Activated CD4-positive, alpha-beta memory T cell treated with anti-CD3 and anti-CD28 coated beads for 36 hours (primary cell): ENCODE data around the gene PDLIM4. TPM values are rescaled to one million over a fixed set of nuclear protein-coding genes. Genes with fewer than 3 reads are reported as not detected.
A peak's percentile ranks its signal among the peaks of the same experiment; 100 is the strongest.

Experiments
- CTCF ChIA-PET: fragments of 350-600 bp; sonication (Branson Sonifier 250); formaldehyde crosslinking; loops from one replicate; lab custom pipeline; 2021; ENCODE audit warnings: antibody characterized with exemption, inconsistent platforms; lab: Charles Lee
- POLR2A ChIA-PET: fragments of 350-600 bp; sonication (Branson Sonifier 250); formaldehyde crosslinking; loops from one replicate; lab custom pipeline; 2021; ENCODE audit warnings: antibody characterized with exemption; lab: Charles Lee
- DNase-seq: peaks from one replicate; pipeline ENCODE4 v3.0.0-alpha.2; 2020
- H3K27ac Mint-ChIP-seq: one replicate; pipeline ENCODE4 v1.8.0; 2021; ENCODE audit warnings: mixed read lengths
- H3K27me3 Mint-ChIP-seq: one replicate; pipeline ENCODE4 v1.8.0; 2021; ENCODE audit warnings: mixed read lengths
- H3K36me3 Mint-ChIP-seq: one replicate; pipeline ENCODE4 v1.8.0; 2021; ENCODE audit warnings: mixed read lengths
- H3K4me1 Mint-ChIP-seq: one replicate; pipeline ENCODE4 v1.8.0; 2021; ENCODE audit warnings: low read depth, mixed read lengths
- H3K4me3 Mint-ChIP-seq: one replicate; pipeline ENCODE4 v1.8.0; 2021; ENCODE audit warnings: mild to moderate bottlenecking, mixed read lengths
- H3K9me3 Mint-ChIP-seq: one replicate; pipeline ENCODE4 v1.8.0; 2021; ENCODE audit warnings: mixed read lengths
- intact Hi-C: fragments of 100-400 bp; cut with micrococcal nuclease; formaldehyde crosslinking; loops from one replicate; pipeline ENCODE4 v1.15.1; 2023
- total RNA-seq, 2 experiments: library from RNA; stranded (reverse); gene quantifications; one replicate each; pipeline ENCODE4 v1.2.3, GENCODE V29; 2021

Gene PDLIM4
- total RNA-seq, 2 experiments from 2014 or later: not detected

GRCh38 chr5:132281856-132282614, 24.5 kb downstream of the PDLIM4 start:
- POLR2A ChIA-PET: no interaction called here
- intact Hi-C loops: no loop called here
- Mint-ChIP-seq H3K4me3 (no peak overlapping the region), H3K27ac (no peak overlapping the region), H3K9me3 (no peaks in the 10 kb centered on the region), H3K36me3 (no peaks in the 10 kb centered on the region), H3K27me3 (no peaks in the 10 kb centered on the region), H3K4me1 (no peaks in the 10 kb centered on the region)
- no peak for DNase-seq
- CTCF ChIA-PET: interaction anchor here (1.5 to 1.9 kb wide), 2 partner anchors 10 to 275 kb away, joined by 3 to 12 read pairs; no protein-coding TSS in a partner anchor

- Mint-ChIP-seq H3K27me3 (peaks cover 4% of the 10 kb centered on the region), H3K27ac (no peak overlapping the region), H3K36me3 (no peaks in the 10 kb centered on the region), H3K9me3 (no peaks in the 10 kb centered on the region), H3K4me1 (no peaks in the 10 kb centered on the region), H3K4me3 (no peak overlapping the region)
- POLR2A ChIA-PET: no interaction called here
- intact Hi-C loops: no loop called here
- DNase-seq: no peak
- CTCF ChIA-PET: no interaction called here
These were observed 26.0 kb downstream of the PDLIM4 start for GRCh38 chr5:132283423-132284043.

- H3K9me3 Mint-ChIP-seq: no peaks in the 10 kb centered on the region
- POLR2A ChIA-PET: no interaction called here
- H3K27me3 Mint-ChIP-seq: peaks cover 6% of the 10 kb centered on the region
- no peak overlapping the region for H3K4me3 Mint-ChIP-seq
- no peak overlapping the region for H3K27ac Mint-ChIP-seq
- H3K4me1 Mint-ChIP-seq: no peaks in the 10 kb centered on the region
- intact Hi-C loops: no loop called here
- CTCF ChIA-PET: interaction anchor here (0.9 to 1.1 kb wide), 2 partner anchors 16 to 51 kb away, joined by 3 read pairs; no protein-coding TSS in a partner anchor
- no peak for DNase-seq
- no peaks in the 10 kb centered on the region for H3K36me3 Mint-ChIP-seq
These were observed 31.6 kb downstream of the PDLIM4 start for GRCh38 chr5:132289097-132289496.

GRCh38 chr5:132291026-132291425, 33.5 kb downstream of the PDLIM4 start:
- Mint-ChIP-seq H3K9me3 (no peaks in the 10 kb centered on the region), H3K27me3 (peaks cover 9% of the 10 kb centered on the region), H3K4me3 (no peak overlapping the region), H3K27ac (no peak overlapping the region), H3K36me3 (peaks cover 3% of the 10 kb centered on the region), H3K4me1 (peaks cover 8% of the 10 kb centered on the region)
- no peak for DNase-seq
- ChIA-PET CTCF (interaction anchor here (0.8 to 1.0 kb wide), 2 partner anchors 53 to 210 kb away, joined by 3 read pairs; no protein-coding TSS in a partner anchor), POLR2A (no interaction called here)
- intact Hi-C loops: loop anchor here (10.0 kb wide), 2 partner anchors 656 to 764 kb away; partner anchors contain the start of genes HSPA4 and RAPGEF6

- Mint-ChIP-seq H3K4me1 (peaks cover 21% of the 10 kb centered on the region), H3K27ac (peak overlapping the region; percentile 82), H3K36me3 (peaks cover 3% of the 10 kb centered on the region), H3K27me3 (peaks cover 10% of the 10 kb centered on the region), H3K9me3 (no peaks in the 10 kb centered on the region), H3K4me3 (peak overlapping the region; percentile 90)
- intact Hi-C loops: loop anchor here (10.0 kb wide), 2 partner anchors 659 to 761 kb away; partner anchors contain the start of genes HSPA4 and RAPGEF6
- CTCF ChIA-PET: interaction anchor here (0.6 to 2.6 kb wide), 12 partner anchors 15 to 904 kb away, joined by 3 to 12 read pairs (median 4); partner anchors contain the start of gene IRF1
- peak; percentile 87 for DNase-seq
- POLR2A ChIA-PET: interaction anchor here (1.0 to 2.9 kb wide), 15 partner anchors 9 to 658 kb away, joined by 3 to 18 read pairs (median 4); partner anchors contain the start of genes P4HA2, RAPGEF6 and SLC22A5
These were observed 35.8 kb downstream of the PDLIM4 start for GRCh38 chr5:132293066-132293991.

- Mint-ChIP-seq H3K27ac (peak within 1 kb of the TSS; percentile 90), H3K9me3 (no peaks in the 10 kb centered on the region), H3K4me1 (peaks cover 22% of the 10 kb centered on the region), H3K27me3 (peaks cover 8% of the 10 kb centered on the region), H3K4me3 (peak within 1 kb of the TSS; percentile 90), H3K36me3 (peaks cover 3% of the 10 kb centered on the region)
- intact Hi-C loops: loop anchor here (1.0 to 10.0 kb wide), 5 partner anchors 75 to 761 kb away; partner anchors contain the start of genes HSPA4, RAPGEF6 and SLC22A5
- ChIA-PET CTCF (interaction anchor here (0.6 to 2.6 kb wide), 12 partner anchors 14 to 905 kb away, joined by 3 to 12 read pairs (median 4); partner anchors contain the start of gene IRF1), POLR2A (interaction anchor here (0.6 to 2.9 kb wide), 17 partner anchors 8 to 659 kb away, joined by 3 to 18 read pairs (median 4); partner anchors contain the start of genes P4HA2, RAPGEF6 and SLC22A5)
- DNase-seq: peak; percentile 90
These were observed 36.7 kb downstream of the PDLIM4 start, which contains the start of gene SLC22A4 for GRCh38 chr5:132293992-132294727. SLC22A4 (plus strand) TSS chr5:132294394; CDS start chr5:132294617, 223 bp downstream.

- H3K4me3 Mint-ChIP-seq: peak overlapping the region; percentile 90
- POLR2A ChIA-PET: interaction anchor here (0.7 to 2.9 kb wide), 9 partner anchors 30 to 659 kb away, joined by 3 to 18 read pairs (median 4); partner anchors contain the start of genes P4HA2, RAPGEF6 and SLC22A5
- peak overlapping the region; percentile 90 for H3K27ac Mint-ChIP-seq
- intact Hi-C loops: loop anchor here (1.0 to 10.0 kb wide), 7 partner anchors 23 to 760 kb away; partner anchors contain the start of genes HSPA4, RAPGEF6 and SLC22A5
- H3K4me1 Mint-ChIP-seq: peaks cover 22% of the 10 kb centered on the region
- peaks cover 3% of the 10 kb centered on the region for H3K36me3 Mint-ChIP-seq
- H3K27me3 Mint-ChIP-seq: peaks cover 8% of the 10 kb centered on the region
- H3K9me3 Mint-ChIP-seq: no peaks in the 10 kb centered on the region
- peak; percentile 91 for DNase-seq
- CTCF ChIA-PET: interaction anchor here (1.3 to 2.6 kb wide), 3 partner anchors 19 to 230 kb away, joined by 3 to 12 read pairs (median 9); no protein-coding TSS in a partner anchor
These were observed 37.4 kb downstream of the PDLIM4 start for GRCh38 chr5:132294728-132295504.

GRCh38 chr5:132295505-132296411, 38.3 kb downstream of the PDLIM4 start:
- H3K36me3 Mint-ChIP-seq: peaks cover 3% of the 10 kb centered on the region
- intact Hi-C loops: loop anchor here (1.0 to 10.0 kb wide), 6 partner anchors 23 to 759 kb away; partner anchors contain the start of genes HSPA4, RAPGEF6 and SLC22A5
- no peaks in the 10 kb centered on the region for H3K9me3 Mint-ChIP-seq
- H3K4me3 Mint-ChIP-seq: peak overlapping the region; percentile 90
- DNase-seq: no peak
- ChIA-PET CTCF (no interaction called here), POLR2A (interaction anchor here (0.8 to 0.9 kb wide), 2 partner anchors 9 to 74 kb away, joined by 3 read pairs; partner anchors contain the start of gene SLC22A5)
- H3K27ac Mint-ChIP-seq: peak overlapping the region; percentile 90
- H3K4me1 Mint-ChIP-seq: peaks cover 22% of the 10 kb centered on the region
- peaks cover 8% of the 10 kb centered on the region for H3K27me3 Mint-ChIP-seq
